Keratinocyte (primary cell): ENCODE measurements around the gene TMEM234. TPM values are rescaled to one million over a fixed set of nuclear protein-coding genes. Genes with fewer than 3 reads are reported as not detected.

ENCODE experiments used
- DNase-seq: peaks from one replicate; pipeline ENCODE4 v3.0.0-alpha.2; 2011; ENCODE audit warnings: low read depth, missing footprints, low spot score
- FAIRE-seq: peaks from 2 replicates; lab custom pipeline; 2011; peaks lifted over from hg19 to GRCh38; lab: Jason Lieb, UNC
- H2AFZ ChIP-seq: 2 replicates; pipeline ENCODE4 v1.6.0; 2012; ENCODE audit warnings: low read length, control low read depth, inconsistent platforms; ENCODE audit not compliant: control insufficient read depth
- H3K27ac ChIP-seq: 2 replicates; pipeline ENCODE4 v1.5.1; 2011; ENCODE audit warnings: low read length; ENCODE audit not compliant: control insufficient read depth, insufficient read depth
- H3K27me3 ChIP-seq: 3 replicates; pipeline ENCODE4 v1.6.0; 2011; ENCODE audit warnings: low read length; ENCODE audit not compliant: control insufficient read depth, insufficient read depth; ENCODE audit errors: extremely low read depth
- H3K36me3 ChIP-seq, 2 experiments: 2 replicates in 1 of 2; 3 replicates in 1 of 2; pipeline ENCODE4 v1.5.1; 2011; ENCODE audit warnings: low read length in 2 of 2, mild to moderate bottlenecking in 1 of 2; ENCODE audit not compliant: control insufficient read depth in 2 of 2, insufficient read depth in 2 of 2; ENCODE audit errors: extremely low read depth in 1 of 2
- H3K4me1 ChIP-seq: 3 replicates; pipeline ENCODE4 v1.5.1; 2011; ENCODE audit warnings: low read length; ENCODE audit not compliant: control insufficient read depth, insufficient read depth; ENCODE audit errors: extremely low read depth
- H3K4me2 ChIP-seq: 3 replicates; pipeline ENCODE4 v1.6.0; 2011; ENCODE audit warnings: low read depth, low read length; ENCODE audit not compliant: control insufficient read depth, insufficient read depth; ENCODE audit errors: extremely low read depth
- H3K4me3 ChIP-seq, 3 experiments: fragments of 200-600 bp in 1 of 3; sonication (generic) in 1 of 3; 2 replicates in 2 of 3; 3 replicates in 1 of 3; pipeline ENCODE4 v1.5.1; 2011 to 2016; ENCODE audit warnings: low read length in 3 of 3, mild to moderate bottlenecking in 3 of 3, control low read depth in 2 of 3, inconsistent platforms in 1 of 3, low read depth in 1 of 3, mixed read lengths in 1 of 3, mixed run types in 1 of 3, moderate library complexity in 1 of 3; ENCODE audit not compliant: control insufficient read depth in 2 of 3, insufficient read depth in 2 of 3; ENCODE audit errors: extremely low read depth in 1 of 3
- H3K79me2 ChIP-seq: 2 replicates; pipeline ENCODE4 v1.6.0; 2012; ENCODE audit warnings: low read length; ENCODE audit not compliant: control insufficient read depth, insufficient read depth
- H3K9ac ChIP-seq: 3 replicates; pipeline ENCODE4 v1.6.0; 2011; ENCODE audit warnings: low read length; ENCODE audit not compliant: control insufficient read depth, insufficient read depth; ENCODE audit errors: extremely low read depth
- H3K9me1 ChIP-seq: 3 replicates; pipeline ENCODE4 v1.6.0; 2011; ENCODE audit warnings: low read length; ENCODE audit not compliant: control insufficient read depth, insufficient read depth; ENCODE audit errors: extremely low read depth
- H3K9me3 ChIP-seq: 2 replicates; pipeline ENCODE4 v1.5.1; 2012; ENCODE audit warnings: low read depth, low read length; ENCODE audit not compliant: control insufficient read depth
- H4K20me1 ChIP-seq: 3 replicates; pipeline ENCODE4 v1.6.0; 2011; ENCODE audit warnings: low read length; ENCODE audit not compliant: control insufficient read depth, insufficient read depth; ENCODE audit errors: extremely low read depth
- CTCF ChIP-seq, 3 experiments: IDR thresholded peaks in 1 of 3; conservative IDR thresholded peaks in 1 of 3; optimal IDR thresholded peaks in 1 of 3; 2 replicates in 2 of 3; 3 replicates in 1 of 3; pipeline versions ENCODE3 to v1.5.1; 2011; ENCODE audit warnings: low read length in 3 of 3, mild to moderate bottlenecking in 3 of 3, moderate library complexity in 2 of 3, control low read depth in 1 of 3, inconsistent platforms in 1 of 3; ENCODE audit not compliant: insufficient read depth in 2 of 3; ENCODE audit errors: extremely low read depth in 1 of 3
- EZH2 ChIP-seq: IDR thresholded peaks from one replicate; pipeline ENCODE4 v1.6.1; 2012; ENCODE audit warnings: inconsistent platforms, mild to moderate bottlenecking, low read length, moderate library complexity
- dilution Hi-C: fragments of 300-500 bp; cut with MboI; formaldehyde crosslinking; loops from one replicate; pipeline ENCODE4 v1.7.0; 2020; ENCODE audit warnings: low sequenced_read_pairs; ENCODE audit not compliant: extremely low pct_ligation_motif_present
- polyA plus RNA-seq, 5 experiments: library from polyadenylated mRNA; depleted of rRNA in 3 of 5; stranded (reverse) in 3 of 5; stranded (forward) in 1 of 5; unstranded in 1 of 5; fragments of >200 nt; gene quantifications; 1 replicate in 1 of 5; 2 replicates in 3 of 5; 3 replicates in 1 of 5; pipeline versions ENCODE4 v1.2.1 to v1.2.3, GENCODE V29; 2011 to 2012; ENCODE audit warnings: missing spikeins in 2 of 5, low read depth in 1 of 5, low replicate concordance in 1 of 5

TMEM234 gene
- polyA plus RNA-seq, 1 donor (not counting 4 experiments of a cell fraction or from before 2014, with no cell fraction given): 14.4 TPM

GRCh38 chr1:32256473-32257226, 34.5 kb upstream of the TMEM234 start:
- H3K4me3 ChIP-seq: no peak overlapping the region

GRCh38 chr1:32255072-32256071, 33.2 kb upstream of the TMEM234 start:
- Histone ChIP-seq H3K9me3 (no peaks in the 10 kb centered on the region), H3K36me3 (no peaks in the 10 kb centered on the region), H2AFZ (no peak overlapping the region), H4K20me1 (no peaks in the 10 kb centered on the region), H3K4me3 (no peak overlapping the region), H3K9me1 (no peaks in the 10 kb centered on the region), H3K79me2 (no peaks in the 10 kb centered on the region), H3K27me3 (no peaks in the 10 kb centered on the region), H3K27ac (no peak overlapping the region), H3K9ac (no peak overlapping the region), H3K4me1 (peaks cover 1% of the 10 kb centered on the region), H3K4me2 (no peak overlapping the region)
- dilution Hi-C loops: no loop called here
- DNase-seq (no peak), FAIRE-seq (no peak)
- no peak for TF ChIP-seq CTCF (optimal IDR thresholded peaks at IDR 0.05 in 1 of 3, IDR thresholded peaks at IDR 0.05 in 1 of 3, conservative IDR thresholded peaks at IDR 0.05 in 1 of 3; ENCODE audit: extremely low read depth in 1 of 3, insufficient read depth in 2 of 3, low read length in 3 of 3)
- TF ChIP-seq EZH2: no peak

More at GRCh38 chr1:32256473-32257226, 34.5 kb upstream of the TMEM234 start:
- Histone ChIP-seq H3K79me2 (no peaks in the 10 kb centered on the region), H4K20me1 (no peaks in the 10 kb centered on the region), H3K9me1 (no peaks in the 10 kb centered on the region), H3K9me3 (no peaks in the 10 kb centered on the region), H2AFZ (no peak overlapping the region), H3K4me2 (no peak overlapping the region), H3K9ac (no peak overlapping the region), H3K27me3 (no peaks in the 10 kb centered on the region), H3K36me3 (no peaks in the 10 kb centered on the region), H3K4me1 (no peaks in the 10 kb centered on the region), H3K27ac (no peak overlapping the region)
- TF ChIP-seq CTCF (optimal IDR thresholded peaks at IDR 0.05 in 1 of 3, IDR thresholded peaks at IDR 0.05 in 1 of 3, conservative IDR thresholded peaks at IDR 0.05 in 1 of 3; ENCODE audit: extremely low read depth in 1 of 3, insufficient read depth in 2 of 3, low read length in 3 of 3): no peak
- no peak for TF ChIP-seq EZH2
- dilution Hi-C loops: no loop called here
- FAIRE-seq (no peak), DNase-seq (no peak)
